ENCODE measurements around the gene RPH3AL. TPM values are rescaled to one million over a fixed set of nuclear protein-coding genes. Genes with fewer than 3 reads are reported as not detected.

Gene RPH3AL
- total and polyA plus RNA-seq, 2 of the 8 experiments (the other 6 are each of a cell fraction or from before 2014, with no cell fraction given) = 5.6 to 5.8 TPM

GRCh38 chr17:225551-225950 is 127.1 kb downstream of the RPH3AL start:
- Histone ChIP-seq H3K4me3 (ENCODE audit: extremely low read depth in 1 of 4, insufficient read depth in 2 of 4, low read depth in 3 of 4, low read length in 4 of 4) (no peak overlapping the region), H3K27me3 (replicated peaks in 1 of 4; ENCODE audit: control insufficient read depth in 3 of 4, extremely low read depth in 1 of 4, insufficient read depth in 3 of 4, low read length in 3 of 4) (no peaks in the 10 kb centered on the region), H3K9ac (replicated peaks in 1 of 4; ENCODE audit: extremely low read depth in 1 of 4, low read depth in 3 of 4, low read length in 3 of 4) (no peak overlapping the region), H3K4me2 (ENCODE audit: insufficient read depth in 1 of 2, low read depth in 2 of 2, low read length in 2 of 2) (no peak overlapping the region), H3K23me2 (ENCODE audit: low read depth, low read length) (no peaks in the 10 kb centered on the region), H4K20me1 (replicated peaks in 1 of 2; ENCODE audit: control insufficient read depth in 1 of 2, insufficient read depth in 2 of 2, low read length in 2 of 2) (no peaks in the 10 kb centered on the region), H4K8ac (ENCODE audit: extremely low read depth, insufficient read depth, low read length) (no peak overlapping the region), H2AK5ac (ENCODE audit: low read depth, low read length) (no peak overlapping the region), H3K36me3 (ENCODE audit: control insufficient read depth in 2 of 4, insufficient read depth in 4 of 4, low read length in 3 of 4) (no peaks in the 10 kb centered on the region), H2BK5ac (ENCODE audit: low read depth, low read length) (no peak overlapping the region), H3K27ac (ENCODE audit: low read depth, low read length) (no peak overlapping the region), H3K56ac (replicated peaks; ENCODE audit: insufficient read length, low read depth, low read length) (no peak overlapping the region), H2AFZ (ENCODE audit: low read length) (no peak overlapping the region), H3K9me3 (ENCODE audit: insufficient read depth in 2 of 2, low read depth in 1 of 2, low read length in 1 of 2) (no peaks in the 10 kb centered on the region), H3K23ac (ENCODE audit: insufficient read length) (no peak overlapping the region), H2BK20ac (ENCODE audit: low read length) (no peak overlapping the region), H3K79me1 (ENCODE audit: low read depth, low read length) (no peaks in the 10 kb centered on the region), H3K79me2 (ENCODE audit: control insufficient read depth in 1 of 2, insufficient read depth in 2 of 2, low read length in 2 of 2) (no peaks in the 10 kb centered on the region), H2BK12ac (ENCODE audit: low read depth, low read length) (no peak overlapping the region), H3K14ac (ENCODE audit: insufficient read length) (no peak overlapping the region), H3K4ac (replicated peaks; ENCODE audit: insufficient read length, low read depth, low read length) (no peak overlapping the region), H3K18ac (ENCODE audit: extremely low read depth, low read length) (no peak overlapping the region), H4K91ac (replicated peaks; ENCODE audit: insufficient read length, low read length) (no peak overlapping the region), H2BK15ac (ENCODE audit: low read length) (0 out of 2 replicates have a peak overlapping the region, but pooled peaks have one; percentile 29), H4K5ac (ENCODE audit: insufficient read length, low read depth, low read length) (no peak overlapping the region), H2BK120ac (replicated peaks; ENCODE audit: low read depth, low read length) (no peak overlapping the region), H3K4me1 (replicated peaks in 1 of 4; ENCODE audit: control insufficient read depth in 3 of 4, insufficient read depth in 4 of 4, low read length in 3 of 4) (peaks cover 0 to 13% (median 0%) of the 10 kb centered on the region in 4 experiments; a peak in 2 of 7 replicates)
- DNase-seq (ENCODE audit: low read depth in 1 of 2, low spot score in 2 of 2) (no peak), FAIRE-seq (no peak)
- CTCF ChIA-PET (ENCODE audit: partially characterized antibody) = interaction anchor here (0.7 to 1.2 kb wide), 2 partner anchors 35 to 475 kb away, joined by 3 to 4 read pairs; no protein-coding TSS in a partner anchor
- POLR2A ChIA-PET (ENCODE audit: partially characterized antibody) = no interaction called here
- whole genome bisulfite sequencing, 2 experiments (ENCODE audit: extremely low coverage in 1 of 2, insufficient coverage in 1 of 2, insufficient read length in 1 of 2, insufficient replicate concordance in 2 of 2, low coverage in 1 of 2, low lambda C conversion rate in 2 of 2, missing lambda C conversion rate in 1 of 2) = 83% methylated on average over 9 of the region's 9 CpGs; no CpG with 5 or more reads in 1 of the 2 experiments
- no peak for TF ChIP-seq TAF7 (optimal IDR thresholded peaks at IDR 0.05; ENCODE audit: borderline replicate concordance, low read depth, low read length)
- no peak for TF ChIP-seq CEBPB (IDR thresholded peaks at IDR 0.05; ENCODE audit: low read depth, low read length)
- no peak for TF ChIP-seq SP2 (IDR thresholded peaks at IDR 0.05; ENCODE audit: low read length)
- no peak for TF ChIP-seq TBP (IDR thresholded peaks at IDR 0.05; ENCODE audit: low read depth, low read length)
- no peak for TF ChIP-seq SAP30 (IDR thresholded peaks at IDR 0.05; ENCODE audit: insufficient read depth, insufficient replicate concordance, low read length)
- no peak for TF ChIP-seq SRF (IDR thresholded peaks at IDR 0.05; ENCODE audit: low read depth, low read length)
- TF ChIP-seq GTF2F1 (IDR thresholded peaks at IDR 0.05; ENCODE audit: borderline replicate concordance, low read depth, low read length) = no peak
- no peak for TF ChIP-seq CHD1 (IDR thresholded peaks at IDR 0.05; ENCODE audit: low read depth, low read length)
- no peak for TF ChIP-seq NANOG (IDR thresholded peaks at IDR 0.05; ENCODE audit: insufficient read depth, low read depth, low read length, poor library complexity, severe bottlenecking)
- no peak for TF ChIP-seq TEAD4 (IDR thresholded peaks at IDR 0.05; ENCODE audit: low read depth, low read length)
- TF ChIP-seq SP4 (IDR thresholded peaks at IDR 0.05; ENCODE audit: low read length) = no peak
- TF ChIP-seq HDAC6 (IDR thresholded peaks at IDR 0.05; ENCODE audit: low read depth, low read length) = no peak
- no peak for TF ChIP-seq POLR2AphosphoS5 (IDR thresholded peaks at IDR 0.05; ENCODE audit: low read depth, low read length)
- no peak for TF ChIP-seq TCF12 (IDR thresholded peaks at IDR 0.05; ENCODE audit: low read depth, low read length)
- no peak for TF ChIP-seq USF2 (IDR thresholded peaks at IDR 0.05; ENCODE audit: low read length)

Measured in H1 (cell line).